Fibroblast of the conjunctiva (primary cell): ENCODE data around the gene LYPLAL1.
"Not testable (repeated sequence)": the region's sequence is repeated elsewhere in the genome, so short reads cannot be mapped to it uniquely, and the experiment has no call there.

Experiments
- DNase-seq: peaks from one replicate; pipeline ENCODE4 v3.0.0-alpha.2; 2010; ENCODE audit warnings: low read depth

Gene LYPLAL1

DNA sequence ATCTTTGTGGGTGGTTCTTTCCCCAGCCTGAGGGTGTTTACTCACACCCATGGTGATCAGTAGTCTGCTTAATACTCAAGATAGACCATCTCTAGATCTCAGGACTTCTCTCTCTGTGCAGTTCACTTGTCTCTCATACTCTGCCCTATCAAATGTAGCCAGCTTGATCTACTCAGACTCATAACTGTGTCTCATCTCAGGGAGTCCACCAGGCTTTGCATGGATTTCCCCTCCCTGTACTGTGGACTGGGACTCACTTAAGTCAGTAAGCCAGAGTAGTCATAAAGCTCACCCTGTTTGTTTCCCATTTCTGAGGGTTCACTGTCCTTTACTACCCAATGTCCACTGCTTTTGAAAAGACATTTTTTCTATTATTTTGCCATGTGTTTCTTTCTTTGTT, 41.8 kb downstream of the LYPLAL1 start:
- DNase-seq: no peak

DNA sequence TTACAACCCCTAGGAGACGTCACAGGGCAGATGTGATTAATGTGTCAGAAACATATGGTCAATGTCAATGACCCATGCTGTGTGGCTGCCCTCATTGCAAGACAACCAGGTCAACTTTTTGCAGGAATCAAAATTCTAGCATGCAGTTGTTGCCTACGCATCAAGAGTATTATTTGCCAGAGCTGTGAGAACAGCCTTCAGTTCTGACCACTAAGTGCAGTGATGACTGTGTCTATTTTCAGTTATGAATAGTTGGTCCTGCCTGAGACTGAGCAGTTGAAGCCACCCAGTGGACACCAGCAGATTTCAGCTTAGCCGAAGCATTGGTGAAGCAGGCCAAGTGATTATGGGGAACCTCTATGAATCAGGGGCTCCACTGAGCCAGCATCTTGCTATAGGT, 47.3 kb downstream of the LYPLAL1 start:
- DNase-seq: no peak

DNA sequence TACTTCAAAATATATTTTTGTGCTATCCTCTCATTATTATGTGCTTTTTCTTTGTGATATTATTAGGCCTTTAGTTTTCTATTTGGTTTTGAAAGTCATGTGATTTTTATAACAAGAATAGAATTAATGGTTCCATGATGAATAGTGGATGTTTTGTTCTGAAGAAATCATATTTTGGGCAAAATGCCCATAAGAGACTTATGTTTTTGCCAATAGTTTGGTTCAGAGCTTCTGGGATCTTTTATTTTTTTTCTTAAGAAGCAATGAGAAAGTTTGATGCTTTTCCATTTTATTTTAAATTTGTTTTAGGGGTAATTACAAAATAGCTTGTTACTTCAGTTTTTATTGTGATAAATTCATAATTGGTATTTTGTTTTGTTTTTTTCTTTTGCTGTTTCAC, 49.8 kb downstream of the LYPLAL1 start:
- no peak for DNase-seq

DNA sequence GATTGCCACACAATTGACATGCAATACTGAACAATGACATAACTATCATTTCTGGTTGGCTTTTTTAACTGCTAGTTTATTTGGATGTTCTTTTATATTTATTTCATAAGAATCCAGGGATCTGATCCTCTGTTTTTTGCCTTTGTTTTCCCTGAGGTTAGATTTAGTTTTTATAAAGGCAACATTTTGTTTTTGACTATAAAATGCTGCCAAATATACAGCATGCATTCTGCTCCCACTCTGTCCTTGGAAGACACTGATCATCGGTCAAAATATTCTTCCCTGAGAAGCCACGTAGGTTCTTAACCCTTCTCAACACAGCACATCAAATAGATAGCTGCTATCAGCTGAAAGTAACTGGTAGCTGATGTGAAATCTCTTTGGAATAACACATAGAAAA, 52.5 kb downstream of the LYPLAL1 start:
- DNase-seq: no peak

DNA sequence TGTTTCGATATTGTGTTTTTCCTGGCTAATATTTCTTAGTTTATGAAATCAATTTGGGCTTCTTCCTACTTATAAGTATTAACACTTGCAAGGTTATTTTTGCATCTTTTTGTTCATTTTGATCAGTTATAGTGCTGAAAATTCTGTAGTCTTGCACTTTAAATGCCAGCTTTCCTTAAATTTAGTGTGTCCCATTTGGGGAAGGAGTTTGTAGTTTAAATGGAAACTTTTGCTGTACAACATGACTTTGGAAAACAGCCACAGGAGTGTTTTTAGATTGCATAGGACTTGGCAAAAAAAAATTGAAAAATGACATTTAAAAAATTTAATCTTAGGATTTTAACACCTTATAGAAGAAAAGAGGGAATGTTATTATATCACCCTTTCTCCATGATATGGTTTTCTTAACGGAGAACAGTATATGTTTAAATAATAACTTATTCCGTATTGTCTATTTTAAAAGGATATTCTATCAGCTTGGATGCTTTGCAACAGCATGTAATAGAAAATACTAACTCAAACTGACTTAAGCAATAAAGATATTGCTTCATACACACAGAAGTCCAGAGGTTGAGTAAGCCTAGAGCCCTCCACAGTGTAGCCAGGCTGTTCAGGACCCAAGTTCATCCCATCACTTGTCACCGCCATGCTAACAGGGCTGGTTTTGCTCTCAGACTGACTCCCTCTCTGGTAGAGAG, 53.8 kb downstream of the LYPLAL1 start:
- DNase-seq: peak; percentile 16

DNA sequence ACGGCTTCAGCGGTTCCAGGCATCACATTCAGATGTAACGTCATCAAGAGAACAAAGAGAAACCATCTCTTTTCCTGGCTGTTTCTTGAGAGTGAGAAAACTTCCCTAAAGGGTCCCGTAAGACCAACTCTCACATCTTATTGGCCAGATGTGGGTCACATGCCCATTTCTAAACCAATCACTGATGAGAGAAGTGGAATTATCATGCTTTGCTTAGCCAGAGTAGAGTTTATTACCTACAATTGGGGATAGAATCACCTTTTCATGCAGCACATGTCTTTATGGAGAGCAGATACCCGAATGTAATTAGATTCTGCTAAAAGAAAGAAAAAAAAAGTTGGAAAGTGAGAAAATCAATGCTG, 54.4 kb downstream of the LYPLAL1 start:
- DNase-seq: no peak

DNA sequence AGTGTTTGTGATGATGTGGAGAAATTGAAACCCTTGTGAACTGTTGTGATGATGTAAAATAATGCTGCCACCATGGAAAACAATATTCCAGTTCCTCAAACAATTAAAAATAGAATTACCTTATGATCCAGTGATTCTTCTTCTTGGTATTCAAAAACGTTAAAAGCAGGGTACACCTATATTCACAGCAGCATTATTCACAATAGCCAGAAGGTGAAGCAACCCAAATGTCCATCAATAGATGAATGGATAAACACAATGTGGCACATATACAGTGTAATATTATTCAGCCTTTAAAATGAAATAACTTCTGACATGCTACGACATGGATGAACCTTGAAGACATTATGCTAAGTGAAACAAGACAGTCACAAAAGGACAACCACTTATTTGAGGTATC, 59.2 kb downstream of the LYPLAL1 start:
- DNase-seq: no peak

DNA sequence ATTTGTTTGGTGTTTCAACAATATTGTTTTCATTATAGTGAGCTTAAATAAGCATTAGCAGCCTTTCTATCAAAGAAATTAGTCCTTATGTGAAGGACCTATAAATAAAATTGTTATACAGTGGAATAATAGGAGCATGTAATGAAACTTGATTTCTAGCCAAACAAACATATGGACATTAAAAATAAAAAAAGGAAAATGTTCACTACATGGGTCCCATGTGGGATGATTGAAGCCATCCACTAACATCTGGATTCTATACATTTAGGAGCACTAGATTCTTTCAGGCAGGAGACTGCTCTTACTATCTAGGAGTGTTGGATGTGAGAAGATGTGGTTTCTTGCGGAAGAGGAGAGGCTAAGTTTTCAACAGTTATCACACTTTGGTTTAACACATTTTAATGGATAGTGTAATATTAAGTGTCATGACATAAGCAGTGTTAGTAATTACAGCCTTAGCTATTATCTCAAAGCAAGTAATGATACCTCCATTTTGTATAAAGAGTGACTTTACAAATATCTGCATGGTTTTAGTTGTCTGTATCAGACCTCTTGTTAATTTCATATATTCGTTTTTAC, 62.3 kb downstream of the LYPLAL1 start:
- DNase-seq: no peak

DNA sequence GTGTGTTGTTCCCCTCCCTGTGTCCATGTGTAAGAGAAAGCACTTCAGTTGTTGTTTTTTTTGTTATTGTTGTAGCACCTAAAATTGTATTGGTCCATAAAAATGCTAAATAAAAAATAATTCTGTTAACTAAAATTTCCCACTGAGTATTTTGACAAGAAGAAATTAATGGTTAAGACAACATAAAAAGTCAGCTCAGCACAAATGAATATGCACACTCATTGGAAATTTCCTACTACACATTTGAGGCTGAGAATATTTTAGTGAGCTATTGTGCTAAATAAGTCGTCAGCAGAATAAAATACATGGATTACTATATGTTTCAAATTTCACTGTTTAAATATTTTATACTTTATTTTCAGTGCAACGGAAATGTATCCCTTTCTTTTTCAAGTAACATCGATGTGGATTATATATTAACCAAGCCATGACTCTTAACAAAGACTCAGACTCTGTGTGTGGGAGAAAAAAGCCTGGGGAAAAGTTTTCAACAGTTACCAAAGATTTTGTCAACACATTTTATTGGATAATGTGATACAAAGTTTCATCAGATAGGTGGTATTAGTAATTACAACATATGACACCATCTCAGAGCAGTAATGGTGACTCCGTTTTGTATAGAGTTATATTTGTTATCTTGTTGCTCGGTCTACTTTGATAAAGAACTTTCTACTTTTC, 63.4 kb downstream of the LYPLAL1 start:
- DNase-seq: no peak

DNA sequence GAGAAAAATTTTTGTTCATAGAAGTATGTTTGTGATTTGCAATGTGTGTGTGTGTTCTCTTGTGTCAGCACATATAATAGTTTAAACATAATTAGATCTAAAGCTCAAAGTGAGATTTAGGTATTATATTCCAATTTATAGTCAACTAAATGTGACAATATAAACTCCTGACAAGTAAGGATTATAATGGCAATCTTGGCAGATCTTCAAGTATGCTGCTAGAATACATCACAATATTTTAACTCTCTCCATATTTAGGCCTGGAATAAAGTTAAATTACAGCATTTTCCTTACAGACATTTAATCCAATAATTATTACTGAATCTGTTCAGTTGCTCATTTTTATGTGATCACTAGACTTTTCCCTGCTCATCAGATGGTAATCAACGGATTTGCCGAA, 65.8 kb downstream of the LYPLAL1 start:
- no peak for DNase-seq

DNA sequence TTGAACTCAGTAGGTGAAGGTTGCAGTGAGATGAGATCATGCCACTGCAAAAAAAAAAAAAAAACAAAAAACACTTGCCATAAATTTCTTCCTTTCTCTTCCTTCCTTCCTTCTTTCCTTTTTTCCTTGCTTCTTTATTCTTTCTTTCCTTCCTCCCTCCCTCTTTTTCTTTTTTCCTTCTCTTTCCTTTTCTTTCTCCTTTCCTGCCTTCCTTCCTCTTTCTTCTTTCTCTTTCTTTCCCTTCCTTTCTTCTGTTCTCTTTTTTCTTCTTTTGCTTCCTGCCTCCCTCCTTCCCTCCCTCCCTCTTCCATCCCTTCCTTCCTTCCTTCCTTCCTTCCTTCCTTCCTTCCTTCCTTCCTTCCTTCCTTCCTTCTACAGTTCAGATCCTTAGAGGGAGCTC, 71.2 kb downstream of the LYPLAL1 start:
- no peak for DNase-seq

DNA sequence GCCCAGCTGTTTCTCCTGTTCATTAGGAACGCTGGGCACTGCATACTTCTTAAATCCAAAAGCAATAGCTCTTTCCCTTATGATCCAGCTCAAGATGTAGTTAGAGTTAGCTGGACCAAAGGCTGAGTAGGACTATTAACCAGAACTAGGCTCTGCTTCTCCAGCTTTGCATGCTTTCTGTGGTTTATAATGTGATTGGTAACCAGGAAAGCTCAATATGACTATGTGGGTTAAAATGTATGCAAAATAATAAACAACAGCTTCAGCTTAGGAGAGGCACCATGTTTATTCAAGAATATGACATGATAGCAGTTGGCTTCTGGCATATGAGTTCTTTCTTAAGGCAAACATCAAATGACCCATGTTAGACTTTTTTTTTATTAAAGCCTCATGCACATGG, 73.8 kb downstream of the LYPLAL1 start:
- DNase-seq: no peak

DNA sequence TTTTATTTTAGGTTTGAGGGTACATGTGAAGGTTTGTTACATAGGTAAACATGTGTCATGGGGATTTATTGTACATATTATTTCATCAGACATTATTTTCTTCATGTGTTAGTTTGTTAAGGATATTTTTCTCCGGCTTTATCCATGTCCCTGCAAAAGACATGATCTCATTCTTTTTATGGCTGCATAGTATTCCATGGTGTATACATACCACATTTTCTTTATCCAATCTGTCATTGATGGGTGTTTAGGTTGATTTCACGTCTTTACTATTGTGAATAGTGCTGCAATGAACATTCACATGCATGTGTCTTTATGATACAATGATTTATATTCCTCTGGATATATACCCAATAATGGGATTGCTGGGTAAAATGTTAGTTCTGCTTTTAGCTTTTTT, 76.8 kb downstream of the LYPLAL1 start:
- not testable (repeated sequence) for DNase-seq

DNA sequence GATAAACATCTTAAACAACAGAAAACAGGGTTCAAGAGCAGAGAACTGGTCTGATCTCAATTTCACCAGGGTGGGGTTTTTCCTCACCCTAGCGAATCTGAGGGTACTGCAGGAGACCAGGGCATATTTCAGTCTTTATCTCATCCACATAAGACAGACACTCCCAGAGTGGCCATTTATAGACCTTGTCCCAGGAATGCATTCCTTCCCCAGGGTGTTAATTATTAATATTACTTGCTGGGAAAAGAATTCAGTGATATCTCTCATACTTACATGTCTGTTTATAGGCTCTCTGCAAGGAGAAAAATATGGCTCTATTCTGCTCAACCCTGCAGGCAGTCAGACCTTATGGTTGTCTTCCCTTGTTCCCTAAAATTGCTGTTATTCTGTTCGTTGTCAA, 84.1 kb downstream of the LYPLAL1 start:
- DNase-seq: no peak

DNA sequence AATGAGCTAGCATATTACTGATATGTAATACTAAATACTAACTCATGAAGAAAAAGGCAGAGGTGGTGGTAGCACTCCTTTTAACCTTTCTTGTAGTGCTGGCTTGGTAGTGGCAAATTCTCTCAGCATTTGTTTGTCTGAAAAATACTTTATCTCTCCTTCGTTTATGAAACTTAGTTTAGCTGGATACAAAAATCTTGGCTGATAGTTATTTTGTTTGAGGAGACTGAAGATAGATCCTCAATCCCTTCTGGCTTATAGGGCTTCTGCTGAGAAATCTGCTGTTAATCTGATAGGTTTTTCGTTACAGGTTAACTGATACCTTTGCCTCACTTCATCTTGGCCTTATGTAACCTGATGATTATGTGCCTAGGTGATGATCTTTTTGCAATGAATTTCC, 87.8 kb downstream of the LYPLAL1 start:
- no peak for DNase-seq
